B cell (primary cell): ENCODE measurements around the gene EPB41. TPM values are rescaled to one million over a fixed set of nuclear protein-coding genes. Genes with fewer than 3 reads are reported as not detected.

Source experiments
- ATAC-seq: fragments of 200-7000 bp; cut with Tn5 transposase; one replicate; pipeline ENCODE4 v1.10.0; 2021; ENCODE audit warnings: low read depth, mild to moderate bottlenecking, moderate number of reproducible peaks, moderate library complexity
- CTCF ChIA-PET: fragments of 350-600 bp; sonication (Branson Sonifier 250); formaldehyde crosslinking; loops from one replicate; lab custom pipeline; 2021; ENCODE audit warnings: antibody characterized with exemption, inconsistent platforms; lab: Charles Lee
- POLR2A ChIA-PET: fragments of 350-600 bp; sonication (Branson Sonifier 250); formaldehyde crosslinking; loops from one replicate; lab custom pipeline; 2021; ENCODE audit warnings: antibody characterized with exemption; lab: Charles Lee
- DNase-seq: peaks from one replicate; pipeline ENCODE4 v3.0.0; 2013
- H2AFZ ChIP-seq: 2 replicates; pipeline ENCODE4 v1.6.1; 2012; ENCODE audit warnings: mild to moderate bottlenecking, low read depth, low read length; ENCODE audit not compliant: insufficient read depth, poor library complexity, severe bottlenecking
- H3K27ac ChIP-seq, 2 donors: 1 replicate in 1 of 2; 2 replicates in 1 of 2; pipeline ENCODE4 v1.5.1; 2012 to 2013; ENCODE audit warnings: low read length in 2 of 2, mild to moderate bottlenecking in 2 of 2, moderate library complexity in 1 of 2
- H3K27me3 ChIP-seq, 4 experiments: fragments of 200-600 bp in 1 of 4; sonication (generic) in 1 of 4; replicated peaks in 1 of 4; 1 replicate in 2 of 4; 2 replicates in 2 of 4; pipeline versions ENCODE4 v1.6.1 to v1.7.0; 2013 to 2016; ENCODE audit warnings: low read length in 3 of 4, mild to moderate bottlenecking in 2 of 4, mixed read lengths in 1 of 4, moderate library complexity in 1 of 4; ENCODE audit not compliant: insufficient read depth in 4 of 4, control insufficient read depth in 3 of 4; ENCODE audit errors: control extremely low read depth in 1 of 4
- H3K36me3 ChIP-seq, 2 experiments: replicated peaks in 1 of 2; 1 replicate in 1 of 2; 2 replicates in 1 of 2; pipeline versions ENCODE4 v1.6.1 to v1.7.1; 2013; ENCODE audit warnings: low read length in 1 of 2; ENCODE audit not compliant: insufficient read depth in 2 of 2, control insufficient read depth in 1 of 2; ENCODE audit errors: control extremely low read depth in 1 of 2, extremely low read depth in 1 of 2
- H3K4me1 ChIP-seq, 2 donors: fragments of 200-600 bp in 1 of 2; sonication (generic) in 1 of 2; 1 replicate in 1 of 2; 2 replicates in 1 of 2; pipeline versions ENCODE4 v1.5.1 to v1.6.1; 2013 to 2017; ENCODE audit warnings: low read length in 2 of 2; ENCODE audit not compliant: control insufficient read depth in 2 of 2, insufficient read depth in 2 of 2
- H3K4me2 ChIP-seq: replicated peaks from 2 replicates; pipeline ENCODE3; 2012; ENCODE audit warnings: mild to moderate bottlenecking, low read depth, low read length; ENCODE audit not compliant: poor library complexity, severe bottlenecking
- H3K4me3 ChIP-seq, 5 experiments: fragments of 200-600 bp in 1 of 5; sonication (generic) in 1 of 5; 1 replicate in 3 of 5; 2 replicates in 2 of 5; pipeline versions ENCODE4 v1.5.1 to v1.7.0; 2011 to 2016; ENCODE audit warnings: low read length in 4 of 5, mild to moderate bottlenecking in 4 of 5, low read depth in 2 of 5, control low read depth in 1 of 5, moderate library complexity in 1 of 5; ENCODE audit not compliant: insufficient read depth in 1 of 5; ENCODE audit errors: control extremely low read depth in 1 of 5, extremely low read depth in 1 of 5
- H3K79me2 ChIP-seq: fragments of 200-600 bp; sonication (generic); one replicate; pipeline ENCODE4 v1.6.0; 2016; ENCODE audit warnings: low read length; ENCODE audit not compliant: control insufficient read depth, insufficient read depth
- H3K9ac ChIP-seq: fragments of 200-600 bp; sonication (generic); 2 replicates; pipeline ENCODE4 v1.6.1; 2017; ENCODE audit warnings: mild to moderate bottlenecking, low read length, moderate library complexity
- H3K9me3 ChIP-seq, 3 donors: one replicate each; pipeline versions ENCODE4 v1.6.1 to v1.7.1; 2013; ENCODE audit warnings: low read length in 2 of 3; ENCODE audit not compliant: control insufficient read depth in 2 of 3, insufficient read depth in 1 of 3; ENCODE audit errors: control extremely low read depth in 1 of 3
- H4K20me1 ChIP-seq: 2 replicates; pipeline ENCODE4 v1.6.0; 2012; ENCODE audit warnings: mild to moderate bottlenecking, low read length; ENCODE audit not compliant: insufficient read depth, control insufficient read depth, poor library complexity, severe bottlenecking
- H3K27ac Mint-ChIP-seq: one replicate; pipeline ENCODE4 v1.8.0; 2021; ENCODE audit warnings: mixed read lengths
- H3K27me3 Mint-ChIP-seq: one replicate; pipeline ENCODE4 v1.8.0; 2021; ENCODE audit warnings: mixed read lengths
- H3K4me1 Mint-ChIP-seq: one replicate; pipeline ENCODE4 v1.8.0; 2021; ENCODE audit warnings: mixed read lengths
- H3K4me3 Mint-ChIP-seq: one replicate; pipeline ENCODE4 v1.8.0; 2021; ENCODE audit warnings: mixed read lengths
- H3K9me3 Mint-ChIP-seq: one replicate; pipeline ENCODE4 v1.8.0; 2022; ENCODE audit warnings: mixed read lengths; ENCODE audit not compliant: insufficient read depth
- CTCF ChIP-seq: fragments of 200-600 bp; IDR thresholded peaks from one replicate; pipeline ENCODE4 v1.8.0; 2022; ENCODE audit warnings: antibody characterized with exemption, mild to moderate bottlenecking
- EZH2 ChIP-seq: IDR thresholded peaks from 2 replicates; pipeline ENCODE4 v1.6.1; 2012; ENCODE audit warnings: borderline replicate concordance, low read depth, mild to moderate bottlenecking, moderate library complexity, low read length; ENCODE audit not compliant: insufficient read depth, poor library complexity, severe bottlenecking
- WGBS: methylation state at CpG from one replicate; pipeline ENCODE4 v1.1.5; 2013; ENCODE audit warnings: missing lambda C conversion rate; ENCODE audit not compliant: insufficient coverage; 5-methylcytosine and 5-hydroxymethylcytosine counted together
- intact Hi-C: fragments of 100-400 bp; cut with micrococcal nuclease; formaldehyde crosslinking; loops from one replicate; pipeline ENCODE4 v1.10.0; 2022
- polyA plus RNA-seq: library from polyadenylated mRNA; depleted of rRNA; stranded (reverse); fragments of >200 nt; gene quantifications from 2 replicates; pipeline ENCODE4 v1.2.3, GENCODE V29; 2012
- total RNA-seq, 2 donors: library from RNA; stranded (reverse); fragments of 120-200 nt in 1 of 2; gene quantifications; 1 replicate in 1 of 2; 2 replicates in 1 of 2; pipeline versions ENCODE4 v1.2.3 to v1.2.4, GENCODE V29; 2013 to 2022

The EPB41 gene
- total and polyA plus RNA-seq, 2 donors (not counting 1 experiment from before 2014, with no cell fraction given): 45.8 to 186 TPM

- intact Hi-C loops: no loop called here
- Histone ChIP-seq H3K4me1 (peaks cover 20 to 27% of the 10 kb centered on the region in 2 donors), H3K36me3 (peaks cover 3 to 21% of the 10 kb centered on the region in 2 experiments), H3K9ac (no peak overlapping the region), H3K4me2 (peak overlapping the region; percentile 35), H3K4me3 (no peak overlapping the region), H2AFZ (no peak overlapping the region), H3K27me3 (no peaks in the 10 kb centered on the region), H3K27ac (peak overlapping the region in 1 of 2 donors; percentile 59), H3K79me2 (peaks cover 72% of the 10 kb centered on the region), H3K9me3 (peaks cover 0 to 8% (median 7%) of the 10 kb centered on the region in 3 donors), H4K20me1 (peaks cover 41% of the 10 kb centered on the region)
- H3K27ac Mint-ChIP-seq: peak overlapping the region; percentile 3
- H3K4me1 Mint-ChIP-seq: peaks cover 33% of the 10 kb centered on the region
- ATAC-seq: no peak
- DNase-seq: no peak
- WGBS: no CpG with 5 or more reads among the region's 1 CpG
- H3K4me3 Mint-ChIP-seq: peak overlapping the region; percentile 4
- no peaks in the 10 kb centered on the region for H3K27me3 Mint-ChIP-seq
- no peak for TF ChIP-seq EZH2
- no peak for TF ChIP-seq CTCF
- no peaks in the 10 kb centered on the region for H3K9me3 Mint-ChIP-seq
- POLR2A ChIA-PET: interaction anchor here (0.9 kb wide), 1 partner anchor 9 kb away, joined by 3 read pairs; no protein-coding TSS in a partner anchor
- CTCF ChIA-PET: interaction anchor here (0.6 to 0.9 kb wide), 3 partner anchors 49 to 104 kb away, joined by 3 read pairs; no protein-coding TSS in a partner anchor
These were observed 71.1 kb downstream of the EPB41 start for GRCh38 chr1:28985427-28985826.

- ATAC-seq (peak; percentile 39), DNase-seq (peak; percentile 48)
- Histone ChIP-seq H3K4me1 (peaks cover 20 to 27% of the 10 kb centered on the region in 2 donors), H3K4me2 (peak overlapping the region; percentile 51), H3K4me3 (no peak overlapping the region), H3K9ac (peak overlapping the region; percentile 26), H3K79me2 (peaks cover 69% of the 10 kb centered on the region), H3K27me3 (no peaks in the 10 kb centered on the region), H3K27ac (peak overlapping the region in 1 of 2 donors; percentile 63), H2AFZ (peak overlapping the region; percentile 1), H3K36me3 (peaks cover 3 to 21% of the 10 kb centered on the region in 2 experiments), H3K9me3 (peaks cover 0 to 8% (median 7%) of the 10 kb centered on the region in 3 donors), H4K20me1 (peaks cover 35% of the 10 kb centered on the region)
- ChIA-PET CTCF (interaction anchor here (0.8 to 2.3 kb wide), 4 partner anchors 47 to 109 kb away, joined by 4 to 6 read pairs (median 4); no protein-coding TSS in a partner anchor), POLR2A (no interaction called here)
- WGBS: 63% methylated on average over 2 of the region's 10 CpGs
- TF ChIP-seq CTCF (no peak), EZH2 (no peak)
- Mint-ChIP-seq H3K9me3 (no peaks in the 10 kb centered on the region), H3K27me3 (no peaks in the 10 kb centered on the region), H3K4me1 (peaks cover 28% of the 10 kb centered on the region), H3K4me3 (peak overlapping the region; percentile 63), H3K27ac (peak overlapping the region; percentile 66)
- intact Hi-C loops: no loop called here
These were observed 72.0 kb downstream of the EPB41 start for GRCh38 chr1:28986306-28986910.
